K562 (cell line): ENCODE results near the gene S100P. TPM values are rescaled to one million over a fixed set of nuclear protein-coding genes. Genes with fewer than 3 reads are reported as not detected.

Experiments
- CBFA2T3 ChIP-seq: fragments of 450-650 bp; IDR thresholded peaks from 2 replicates; pipeline ENCODE4 v1.6.1; 2017
- DACH1 ChIP-seq: fragments of 450-650 bp; IDR thresholded peaks from 2 replicates; pipeline ENCODE4 v1.6.1; 2018; ENCODE audit not compliant: partially characterized antibody
- FUS ChIP-seq: fragments of 200-400 bp; formaldehyde crosslinking; optimal IDR thresholded peaks from 2 replicates; pipeline ENCODE3; 2017; ENCODE audit warnings: low read depth, low read length
- HOXB6 ChIP-seq: fragments of 250-450 bp; sonication (Bioruptor Pico); IDR thresholded peaks from 2 replicates; pipeline ENCODE4 v1.5.1; 2022; ENCODE audit warnings: mild to moderate bottlenecking, borderline replicate concordance
- MTA2 ChIP-seq: fragments of 450-650 bp; IDR thresholded peaks from 2 replicates; pipeline ENCODE4 v1.6.1; 2016; ENCODE audit warnings: low read depth
- NR2F6 ChIP-seq: fragments of 450-650 bp; formaldehyde crosslinking; IDR thresholded peaks from 2 replicates; pipeline ENCODE4 v1.4.0; 2020; ENCODE audit warnings: mild to moderate bottlenecking
- SIN3A ChIP-seq, 2 experiments: fragments of 150-350 bp in 1 of 2; IDR thresholded peaks; 2 replicates each; pipeline ENCODE4 v1.6.1; 2011 to 2016; ENCODE audit warnings: borderline replicate concordance in 2 of 2, low read depth in 2 of 2, low read length in 2 of 2, mild to moderate bottlenecking in 2 of 2, moderate library complexity in 2 of 2; ENCODE audit not compliant: control insufficient read depth in 1 of 2
- SNIP1 ChIP-seq: fragments of 450-650 bp; IDR thresholded peaks from 2 replicates; pipeline ENCODE4 v1.7.1; 2017; ENCODE audit warnings: low read depth, mild to moderate bottlenecking
- TEAD1 ChIP-seq, 2 experiments: fragments of 450-650 bp in 1 of 2; sonication (generic) in 1 of 2; formaldehyde crosslinking; IDR thresholded peaks; 2 replicates each; pipeline versions ENCODE4 v1.4.0 to v1.8.0; 2020 to 2022; ENCODE audit warnings: mild to moderate bottlenecking in 2 of 2, missing genetic modification reagents in 1 of 2
- polyA plus RNA-seq, 8 experiments: library from polyadenylated mRNA; depleted of rRNA in 4 of 8; stranded (reverse) in 5 of 8; unstranded in 3 of 8; fragments of >200 nt; fragmentation: Nextera tagmentation in 2 of 8; fragmentation: Illumina TruSeq in 1 of 8; extraction: Ambion mirVana in 2 of 8; extraction: Trizol in 1 of 8; gene quantifications; 2 replicates each; pipeline versions ENCODE4 v1.2.1 to v1.2.3, GENCODE V29; 2011 to 2014; ENCODE audit warnings: inconsistent platforms in 1 of 8, missing spikeins in 1 of 8
- total RNA-seq, 7 experiments: library from RNA; depleted of rRNA in 6 of 7; stranded (reverse); fragments of >200 nt in 6 of 7; fragmentation: Illumina TruSeq in 2 of 7; extraction: Trizol in 2 of 7; gene quantifications; 2 replicates each; pipeline versions ENCODE4 v1.2.1 to v1.2.3, GENCODE V29; 2011 to 2021; ENCODE audit warnings: low replicate concordance in 1 of 7
- TF ChIP-seq, protein P1 (sequence below), 2 experiments: fragments of 450-650 bp in 1 of 2; sonication (generic) in 1 of 2; formaldehyde crosslinking in 1 of 2; IDR thresholded peaks; 2 replicates each; pipeline versions ENCODE4 v1.7.1 to v1.9.0; 2016 to 2022; ENCODE audit warnings: inconsistent platforms in 1 of 2, mild to moderate bottlenecking in 1 of 2, missing genetic modification reagents in 1 of 2
- TF ChIP-seq, protein P2 (sequence below): IDR thresholded peaks from 2 replicates; pipeline ENCODE4 v1.6.1; 2016; ENCODE audit warnings: missing genetic modification characterization, missing compliant biosample characterization
- TF ChIP-seq, protein P3 (sequence below): fragments of 450-650 bp; formaldehyde crosslinking; IDR thresholded peaks from 2 replicates; pipeline ENCODE4 v1.4.0; 2020; ENCODE audit warnings: mild to moderate bottlenecking, mixed read lengths
- TF ChIP-seq, protein P4 (sequence below): IDR thresholded peaks from 3 replicates; pipeline ENCODE4 v1.6.1; 2011; ENCODE audit warnings: borderline replicate concordance, mild to moderate bottlenecking; ENCODE audit not compliant: insufficient read length, insufficient read depth

S100P gene
- total and polyA plus RNA-seq, 9 of the 15 experiments (the other 6 are each of a cell fraction or from before 2014, with no cell fraction given): 4.1 to 23.8 (median 7.5) TPM

DNA sequence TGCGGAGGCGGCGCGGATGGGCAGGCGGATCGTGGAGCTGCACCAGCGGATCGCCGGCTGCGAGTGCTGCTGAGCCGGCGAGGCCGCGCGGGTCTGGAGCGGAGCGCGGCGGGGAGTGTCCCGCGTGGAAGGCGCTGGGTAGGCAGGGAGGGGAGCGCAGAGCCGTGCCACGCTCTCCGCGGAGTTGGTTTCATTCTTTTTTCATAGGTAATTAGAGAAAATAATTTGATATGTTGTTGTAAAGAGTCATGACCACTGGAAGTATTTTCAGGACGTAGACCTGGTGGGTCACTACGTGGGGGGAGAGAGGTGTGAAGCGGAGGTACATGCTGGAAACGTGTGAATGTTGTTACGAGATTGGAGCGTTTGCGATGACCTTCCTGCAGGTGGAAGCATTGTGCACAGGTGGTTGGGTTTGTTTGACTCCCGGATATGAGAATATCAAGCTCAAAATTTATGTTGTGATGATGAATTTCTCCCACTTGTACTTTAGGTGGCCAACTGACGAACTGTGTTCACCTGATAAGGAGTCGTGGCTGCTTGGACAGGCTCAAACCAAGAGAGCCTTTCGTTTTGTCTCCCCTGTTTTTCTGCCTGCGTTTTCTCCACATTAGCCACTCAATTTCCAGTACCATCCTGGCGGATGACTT lies 19.1 kb upstream of the S100P start (continued):
- TF ChIP-seq, protein P1, sequence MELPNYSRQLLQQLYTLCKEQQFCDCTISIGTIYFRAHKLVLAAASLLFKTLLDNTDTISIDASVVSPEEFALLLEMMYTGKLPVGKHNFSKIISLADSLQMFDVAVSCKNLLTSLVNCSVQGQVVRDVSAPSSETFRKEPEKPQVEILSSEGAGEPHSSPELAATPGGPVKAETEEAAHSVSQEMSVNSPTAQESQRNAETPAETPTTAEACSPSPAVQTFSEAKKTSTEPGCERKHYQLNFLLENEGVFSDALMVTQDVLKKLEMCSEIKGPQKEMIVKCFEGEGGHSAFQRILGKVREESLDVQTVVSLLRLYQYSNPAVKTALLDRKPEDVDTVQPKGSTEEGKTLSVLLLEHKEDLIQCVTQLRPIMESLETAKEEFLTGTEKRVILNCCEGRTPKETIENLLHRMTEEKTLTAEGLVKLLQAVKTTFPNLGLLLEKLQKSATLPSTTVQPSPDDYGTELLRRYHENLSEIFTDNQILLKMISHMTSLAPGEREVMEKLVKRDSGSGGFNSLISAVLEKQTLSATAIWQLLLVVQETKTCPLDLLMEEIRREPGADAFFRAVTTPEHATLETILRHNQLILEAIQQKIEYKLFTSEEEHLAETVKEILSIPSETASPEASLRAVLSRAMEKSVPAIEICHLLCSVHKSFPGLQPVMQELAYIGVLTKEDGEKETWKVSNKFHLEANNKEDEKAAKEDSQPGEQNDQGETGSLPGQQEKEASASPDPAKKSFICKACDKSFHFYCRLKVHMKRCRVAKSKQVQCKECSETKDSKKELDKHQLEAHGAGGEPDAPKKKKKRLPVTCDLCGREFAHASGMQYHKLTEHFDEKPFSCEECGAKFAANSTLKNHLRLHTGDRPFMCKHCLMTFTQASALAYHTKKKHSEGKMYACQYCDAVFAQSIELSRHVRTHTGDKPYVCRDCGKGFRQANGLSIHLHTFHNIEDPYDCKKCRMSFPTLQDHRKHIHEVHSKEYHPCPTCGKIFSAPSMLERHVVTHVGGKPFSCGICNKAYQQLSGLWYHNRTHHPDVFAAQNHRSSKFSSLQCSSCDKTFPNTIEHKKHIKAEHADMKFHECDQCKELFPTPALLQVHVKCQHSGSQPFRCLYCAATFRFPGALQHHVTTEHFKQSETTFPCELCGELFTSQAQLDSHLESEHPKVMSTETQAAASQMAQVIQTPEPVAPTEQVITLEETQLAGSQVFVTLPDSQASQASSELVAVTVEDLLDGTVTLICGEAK (IDR thresholded peaks at IDR 0.05): peak; percentile 41
- TF ChIP-seq, protein P1 (CRISPR knock-in tag; IDR thresholded peaks at IDR 0.05): no peak
- TF ChIP-seq HOXB6 (no peak), TEAD1 (CRISPR knock-in tag; IDR thresholded peaks at IDR 0.05) (peak in 1 of 2 experiments; percentile 26; a peak in 1 of 4 replicates), FUS (peak; percentile 28), MTA2 (0 out of 2 replicates have a peak, but pooled peaks have one; percentile 19), CBFA2T3 (peak; percentile 79), SIN3A (IDR thresholded peaks at IDR 0.05; ENCODE audit: borderline replicate concordance in 2 of 2, control insufficient read depth in 1 of 2, low read depth in 2 of 2, low read length in 2 of 2) (peak in 1 of 2 experiments; percentile 31; a peak in 2 of 4 replicates), SNIP1 (no peak), DACH1 (no peak), NR2F6 (CRISPR knock-in tag) (no peak)
- TF ChIP-seq, protein P2, sequence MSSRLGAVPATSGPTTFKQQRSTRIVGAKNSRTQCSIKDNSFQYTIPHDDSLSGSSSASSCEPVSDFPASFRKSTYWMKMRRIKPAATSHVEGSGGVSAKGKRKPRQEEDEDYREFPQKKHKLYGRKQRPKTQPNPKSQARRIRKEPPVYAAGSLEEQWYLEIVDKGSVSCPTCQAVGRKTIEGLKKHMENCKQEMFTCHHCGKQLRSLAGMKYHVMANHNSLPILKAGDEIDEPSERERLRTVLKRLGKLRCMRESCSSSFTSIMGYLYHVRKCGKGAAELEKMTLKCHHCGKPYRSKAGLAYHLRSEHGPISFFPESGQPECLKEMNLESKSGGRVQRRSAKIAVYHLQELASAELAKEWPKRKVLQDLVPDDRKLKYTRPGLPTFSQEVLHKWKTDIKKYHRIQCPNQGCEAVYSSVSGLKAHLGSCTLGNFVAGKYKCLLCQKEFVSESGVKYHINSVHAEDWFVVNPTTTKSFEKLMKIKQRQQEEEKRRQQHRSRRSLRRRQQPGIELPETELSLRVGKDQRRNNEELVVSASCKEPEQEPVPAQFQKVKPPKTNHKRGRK (tag): no peak
- TF ChIP-seq, protein P3, sequence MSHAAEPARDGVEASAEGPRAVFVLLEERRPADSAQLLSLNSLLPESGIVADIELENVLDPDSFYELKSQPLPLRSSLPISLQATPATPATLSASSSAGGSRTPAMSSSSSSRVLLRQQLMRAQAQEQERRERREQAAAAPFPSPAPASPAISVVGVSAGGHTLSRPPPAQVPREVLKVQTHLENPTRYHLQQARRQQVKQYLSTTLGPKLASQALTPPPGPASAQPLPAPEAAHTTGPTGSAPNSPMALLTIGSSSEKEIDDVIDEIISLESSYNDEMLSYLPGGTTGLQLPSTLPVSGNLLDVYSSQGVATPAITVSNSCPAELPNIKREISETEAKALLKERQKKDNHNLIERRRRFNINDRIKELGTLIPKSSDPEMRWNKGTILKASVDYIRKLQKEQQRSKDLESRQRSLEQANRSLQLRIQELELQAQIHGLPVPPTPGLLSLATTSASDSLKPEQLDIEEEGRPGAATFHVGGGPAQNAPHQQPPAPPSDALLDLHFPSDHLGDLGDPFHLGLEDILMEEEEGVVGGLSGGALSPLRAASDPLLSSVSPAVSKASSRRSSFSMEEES: no peak
- TF ChIP-seq, protein P4, sequence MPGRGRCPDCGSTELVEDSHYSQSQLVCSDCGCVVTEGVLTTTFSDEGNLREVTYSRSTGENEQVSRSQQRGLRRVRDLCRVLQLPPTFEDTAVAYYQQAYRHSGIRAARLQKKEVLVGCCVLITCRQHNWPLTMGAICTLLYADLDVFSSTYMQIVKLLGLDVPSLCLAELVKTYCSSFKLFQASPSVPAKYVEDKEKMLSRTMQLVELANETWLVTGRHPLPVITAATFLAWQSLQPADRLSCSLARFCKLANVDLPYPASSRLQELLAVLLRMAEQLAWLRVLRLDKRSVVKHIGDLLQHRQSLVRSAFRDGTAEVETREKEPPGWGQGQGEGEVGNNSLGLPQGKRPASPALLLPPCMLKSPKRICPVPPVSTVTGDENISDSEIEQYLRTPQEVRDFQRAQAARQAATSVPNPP: no peak
